ENCODE measurements around the gene MDFI.
"Not testable (repeated sequence)": the region's sequence is repeated elsewhere in the genome, so short reads cannot be mapped to it uniquely, and the experiment has no call there.

MDFI gene

GRCh38 chr6:41602864-41603608, 35.2 kb upstream of the MDFI start:
- peak; percentile 85 for DNase-seq (ENCODE audit: low read depth)

DNA sequence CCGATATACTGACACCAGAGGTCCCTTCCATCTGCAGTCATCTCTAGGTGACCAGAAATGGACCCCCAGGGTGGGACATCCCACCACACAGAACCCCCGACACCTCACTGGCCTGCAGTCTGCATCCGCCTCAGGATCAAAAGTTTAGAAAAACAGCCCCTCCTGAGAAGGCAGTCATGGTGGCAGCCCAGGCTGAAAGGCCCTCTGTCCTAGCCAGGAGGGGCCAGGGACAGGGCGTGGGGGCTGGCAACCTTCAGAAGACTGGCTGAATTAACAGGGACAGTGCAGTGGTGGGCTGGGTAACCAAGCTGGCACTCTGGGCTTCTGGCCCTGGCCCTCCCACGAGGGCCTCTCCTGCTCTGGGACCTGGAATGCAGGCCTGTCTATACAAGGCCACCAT, 34.3 kb upstream of the MDFI start:
- DNase-seq (ENCODE audit: low read depth), result no peak

GRCh38 chr6:41605649-41606048, 32.6 kb upstream of the MDFI start:
- DNase-seq (ENCODE audit: low read depth), result no peak

- DNase-seq (ENCODE audit: low read depth), result no peak
Measured at GRCh38 chr6:41607036-41607435, 31.2 kb upstream of the MDFI start.

DNA sequence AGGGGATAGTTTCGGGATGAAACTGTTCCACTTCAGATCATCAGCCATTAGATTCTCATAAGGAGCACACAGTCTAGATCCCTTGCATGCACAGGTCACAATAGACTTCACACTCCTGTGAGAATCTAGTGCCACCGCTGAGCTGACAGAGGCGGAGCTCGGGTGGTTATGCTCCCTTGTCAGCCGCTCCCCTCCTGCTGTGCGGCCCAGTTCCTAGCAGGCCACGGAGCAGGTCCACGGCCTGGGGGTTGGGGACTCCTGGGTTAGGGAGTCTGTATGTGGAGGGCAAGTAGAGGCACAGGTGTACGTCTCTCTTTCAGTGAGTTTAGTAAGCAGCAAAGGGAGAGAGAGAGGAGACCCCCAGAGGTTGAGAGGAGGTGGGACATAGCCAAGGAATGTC, 30.5 kb upstream of the MDFI start:
- no peak for DNase-seq (ENCODE audit: low read depth)

- no peak for DNase-seq (ENCODE audit: low read depth)
Measured at GRCh38 chr6:41608443-41609151, 29.7 kb upstream of the MDFI start.

DNA sequence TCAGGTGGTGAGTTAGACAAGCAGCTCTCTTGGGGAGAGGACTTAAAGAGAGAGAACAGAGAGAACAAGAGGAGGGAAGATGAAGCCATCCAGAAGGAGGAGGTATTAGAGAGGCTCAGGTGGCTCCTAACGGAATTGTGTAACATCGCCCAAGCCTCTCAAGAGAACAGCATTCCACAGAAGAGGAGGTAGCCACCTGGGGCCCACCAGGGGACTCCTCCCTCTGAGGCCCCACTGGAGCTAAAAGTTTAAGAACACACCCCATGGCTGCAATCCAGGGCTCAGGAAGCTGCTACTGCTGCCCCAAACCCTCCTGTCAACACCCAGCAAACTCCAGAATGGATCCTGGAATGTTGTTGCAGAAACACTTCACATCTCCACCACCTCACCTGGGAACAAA, 23.6 kb upstream of the MDFI start:
- no peak for DNase-seq (ENCODE audit: low read depth)

- DNase-seq (ENCODE audit: low read depth), result no peak
Measured at GRCh38 chr6:41615311-41615710, 23.0 kb upstream of the MDFI start.

- DNase-seq (ENCODE audit: low read depth), result no peak
Measured at GRCh38 chr6:41618598-41618997, 19.7 kb upstream of the MDFI start.

GRCh38 chr6:41619193-41619592, 19.1 kb upstream of the MDFI start:
- DNase-seq (ENCODE audit: low read depth), result not testable (repeated sequence)

DNA sequence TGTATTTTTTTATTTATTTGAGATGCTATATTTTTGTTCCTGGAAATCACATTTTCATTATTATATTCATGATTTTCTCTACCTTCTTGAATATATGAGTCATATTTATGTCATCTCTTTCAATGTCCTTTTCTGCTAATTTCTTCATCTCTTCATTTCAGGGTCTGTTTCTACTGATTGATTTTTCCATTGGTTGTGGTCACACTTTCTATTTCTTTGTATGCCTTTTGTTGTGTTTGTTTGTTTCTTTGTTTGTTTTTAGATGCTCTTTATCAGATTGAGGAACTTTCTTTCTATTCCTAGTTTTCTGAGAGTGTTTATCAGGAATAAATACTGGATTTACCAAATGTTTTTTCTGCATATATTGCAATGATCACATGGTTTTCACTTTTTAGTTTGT, 16.9 kb upstream of the MDFI start:
- DNase-seq (ENCODE audit: low read depth), result no peak

DNA sequence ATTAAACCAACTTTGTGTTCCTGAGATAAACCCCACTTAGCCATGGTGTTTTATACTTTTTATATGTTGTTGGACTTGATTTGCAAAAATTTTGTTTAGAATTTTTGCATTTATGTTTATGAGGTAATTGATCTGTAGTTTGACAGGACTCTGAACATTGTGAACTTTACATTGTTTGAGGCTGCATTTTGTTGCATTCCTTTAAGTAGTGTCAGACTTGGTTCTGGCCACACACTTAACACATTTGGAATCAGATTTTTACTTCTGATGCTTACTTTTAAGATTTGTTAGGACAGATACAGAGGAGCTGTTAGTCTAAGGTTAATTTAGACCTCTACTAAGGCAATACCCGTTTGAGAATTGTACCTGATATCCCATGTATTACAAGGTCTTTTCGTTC, 16.5 kb upstream of the MDFI start:
- no peak for DNase-seq (ENCODE audit: low read depth)

DNA sequence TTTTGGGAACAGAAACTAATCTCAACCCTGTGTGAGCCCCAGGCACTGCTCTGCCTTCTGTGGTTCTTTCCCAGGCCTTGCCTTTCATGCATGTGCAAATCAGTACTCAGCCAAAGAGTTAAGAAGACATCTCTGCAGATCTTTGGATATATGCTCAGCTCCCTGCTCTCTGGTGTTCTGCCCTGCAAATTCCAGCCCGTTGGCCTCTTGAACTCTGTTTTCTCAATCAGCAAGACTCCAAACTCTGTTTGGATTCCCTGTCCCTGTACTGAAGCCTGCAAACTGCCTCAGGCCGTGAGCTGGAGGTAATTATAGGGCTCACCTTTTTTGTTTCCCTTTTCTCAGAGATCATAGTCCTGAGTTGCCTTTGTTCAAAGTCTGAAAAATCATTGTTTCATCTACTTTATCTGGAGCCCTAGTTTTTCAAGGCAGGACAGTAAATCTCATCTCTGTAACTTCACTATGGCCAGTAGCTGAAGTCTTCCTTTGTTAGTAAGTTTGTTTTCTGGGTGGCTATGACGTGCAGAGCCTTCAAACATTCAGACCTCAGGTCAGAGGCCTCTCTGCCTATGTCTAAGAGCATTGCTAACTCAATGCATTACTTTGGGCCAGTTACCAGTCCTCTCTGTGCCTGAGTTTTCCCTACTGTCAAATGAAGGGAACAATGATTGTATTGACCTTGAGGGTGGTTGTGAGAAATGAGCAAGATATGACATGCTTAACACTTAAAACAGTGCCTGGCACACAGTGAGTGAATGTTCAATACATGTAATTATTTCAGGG, 15.9 kb upstream of the MDFI start:
- DNase-seq (ENCODE audit: low read depth), result no peak

DNA sequence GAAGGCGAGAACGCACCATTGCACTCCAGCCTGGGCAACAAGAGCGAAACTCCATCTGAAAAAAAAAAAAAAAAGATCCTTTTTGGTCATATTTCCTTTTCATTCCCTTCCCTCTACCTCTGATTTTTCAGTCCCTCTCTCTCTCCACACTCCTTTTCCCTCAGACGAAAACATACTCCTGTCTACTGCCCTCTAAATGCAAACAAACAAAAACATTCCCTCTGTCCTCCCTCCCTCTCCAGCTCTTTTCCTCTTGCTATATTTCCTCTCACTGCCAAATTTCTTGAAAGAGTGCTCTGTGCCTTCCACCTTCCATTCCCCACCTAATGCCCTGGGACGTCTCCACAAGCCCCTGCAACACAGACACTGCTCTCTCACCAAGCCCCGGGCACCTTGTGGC, 14.9 kb upstream of the MDFI start:
- DNase-seq (ENCODE audit: low read depth), result no peak

- no peak for DNase-seq (ENCODE audit: low read depth)
Measured at GRCh38 chr6:41624621-41625380, 13.5 kb upstream of the MDFI start.

GRCh38 chr6:41625442-41625841, 12.8 kb upstream of the MDFI start:
- no peak for DNase-seq (ENCODE audit: low read depth)

GRCh38 chr6:41626022-41626421, 12.2 kb upstream of the MDFI start:
- no peak for DNase-seq (ENCODE audit: low read depth)

- DNase-seq (ENCODE audit: low read depth), result no peak
Measured at GRCh38 chr6:41626917-41627316, 11.4 kb upstream of the MDFI start.

GRCh38 chr6:41629128-41629527, 9.1 kb upstream of the MDFI start:
- no peak for DNase-seq (ENCODE audit: low read depth)

DNA sequence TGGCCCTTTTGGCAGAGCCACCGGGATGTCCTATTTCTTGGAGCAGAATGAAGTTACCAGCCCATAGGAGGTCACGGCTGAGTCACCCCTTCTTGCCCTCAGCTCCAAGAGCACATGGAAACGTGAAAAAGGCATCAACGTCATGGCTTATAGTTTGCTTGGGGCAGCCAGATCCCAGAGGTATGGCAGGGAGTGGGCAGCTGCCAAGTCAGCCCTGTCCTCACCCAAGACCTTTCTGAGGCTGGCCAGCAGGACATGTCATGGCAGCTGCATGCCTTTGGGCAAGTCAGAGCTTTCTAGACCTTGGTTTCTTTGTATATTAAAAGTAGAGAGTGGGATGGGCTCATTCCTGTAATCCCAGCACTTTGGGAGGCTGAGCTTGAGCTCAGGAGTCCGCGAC, 8.2 kb upstream of the MDFI start:
- no peak for DNase-seq (ENCODE audit: low read depth)

- no peak for DNase-seq (ENCODE audit: low read depth)
Measured at GRCh38 chr6:41630946-41631345, 7.3 kb upstream of the MDFI start.

DNA sequence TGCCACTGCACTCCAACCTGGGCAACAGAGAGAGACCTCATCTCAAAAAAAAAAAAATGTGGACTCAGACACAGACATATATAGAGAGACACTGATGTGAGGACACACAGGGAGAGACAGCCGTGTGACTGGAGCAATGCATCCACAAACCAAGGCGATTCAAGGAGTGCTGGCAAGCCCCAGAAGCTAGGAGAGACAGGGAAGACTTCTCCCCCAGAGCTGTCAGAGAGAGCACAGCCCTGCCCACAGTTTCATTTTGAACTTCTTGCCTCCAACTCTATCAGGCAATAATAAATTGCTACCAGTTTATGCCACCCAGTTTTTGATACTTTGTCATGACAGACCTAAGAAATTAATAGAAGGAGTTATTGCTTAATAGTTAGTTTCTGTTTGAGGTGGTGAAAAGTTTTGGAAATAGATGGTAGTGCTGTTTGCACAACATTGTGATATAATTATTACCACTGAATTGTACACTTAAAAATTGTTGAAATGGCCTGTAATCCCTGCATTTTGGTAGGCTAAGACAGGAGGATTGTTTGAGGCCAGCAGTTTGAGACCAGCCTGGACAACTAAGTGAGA, 5.1 kb upstream of the MDFI start:
- DNase-seq (ENCODE audit: low read depth), result no peak

All from ELR (cell line).